Mammary epithelial cell (primary cell): ENCODE measurements around the gene MYO7B.

Experiments used
- EZH2 ChIP-seq: IDR thresholded peaks from 2 replicates; pipeline ENCODE4 v1.6.1; 2012; ENCODE audit warnings: low read length, inconsistent platforms, borderline replicate concordance
- TF ChIP-seq, protein P1 (sequence below), 2 donors: IDR thresholded peaks in 1 of 2; conservative IDR thresholded peaks in 1 of 2; 2 replicates each; pipeline ENCODE4 v1.5.1; 2011 to 2012; ENCODE audit warnings: inconsistent platforms in 2 of 2, low read length in 2 of 2, mild to moderate bottlenecking in 2 of 2, control low read depth in 1 of 2, low read depth in 1 of 2; ENCODE audit not compliant: insufficient read depth in 1 of 2; ENCODE audit errors: extremely low read depth in 1 of 2

DNA sequence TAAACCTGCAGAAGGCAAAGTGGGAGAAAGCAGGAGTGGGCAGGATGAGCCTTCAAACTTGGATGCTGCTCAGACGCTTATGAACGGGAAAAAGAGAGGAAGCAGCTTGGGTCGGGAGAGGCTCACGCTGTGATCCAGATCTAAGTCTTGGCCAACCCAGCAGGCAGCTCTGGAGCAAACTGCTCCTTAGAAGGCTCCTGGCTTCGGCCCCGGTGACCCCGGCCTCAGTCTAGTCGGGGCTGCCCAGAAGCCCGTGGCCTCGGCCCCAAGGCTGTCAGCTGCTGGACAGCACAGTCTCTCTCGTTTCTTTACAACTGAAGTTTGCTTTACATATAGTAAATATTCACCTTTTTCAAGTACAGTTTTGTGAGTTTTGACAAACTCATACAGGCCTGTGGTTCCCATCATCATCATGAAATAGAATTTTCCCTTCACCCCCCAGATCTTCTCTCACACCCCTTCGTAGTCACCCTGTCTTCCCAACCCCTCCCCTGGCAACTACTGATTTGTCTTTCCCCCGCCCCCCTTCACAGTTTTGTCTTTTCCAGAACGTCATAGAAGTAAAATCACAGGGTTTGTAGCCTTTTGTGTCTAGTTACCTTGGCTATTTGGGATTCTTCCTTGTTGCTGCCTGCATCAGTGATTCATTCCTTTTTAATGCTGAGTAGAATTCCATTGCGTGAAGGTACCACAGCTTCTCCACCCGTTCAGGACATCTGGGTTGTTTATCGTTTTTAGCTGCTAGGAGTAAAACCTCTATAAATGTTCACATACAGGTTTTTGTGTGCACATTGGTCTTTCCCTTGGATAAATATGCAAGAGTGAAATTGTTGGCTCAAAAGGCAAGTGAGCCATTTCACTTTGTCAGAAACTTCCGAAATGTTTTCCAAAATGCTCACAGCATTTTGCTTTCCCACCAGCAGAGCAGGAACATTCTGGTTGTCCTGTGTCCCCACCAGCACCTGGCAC, 35.1 kb downstream of the MYO7B start:
- no peak for TF ChIP-seq EZH2
- TF ChIP-seq, protein P1, sequence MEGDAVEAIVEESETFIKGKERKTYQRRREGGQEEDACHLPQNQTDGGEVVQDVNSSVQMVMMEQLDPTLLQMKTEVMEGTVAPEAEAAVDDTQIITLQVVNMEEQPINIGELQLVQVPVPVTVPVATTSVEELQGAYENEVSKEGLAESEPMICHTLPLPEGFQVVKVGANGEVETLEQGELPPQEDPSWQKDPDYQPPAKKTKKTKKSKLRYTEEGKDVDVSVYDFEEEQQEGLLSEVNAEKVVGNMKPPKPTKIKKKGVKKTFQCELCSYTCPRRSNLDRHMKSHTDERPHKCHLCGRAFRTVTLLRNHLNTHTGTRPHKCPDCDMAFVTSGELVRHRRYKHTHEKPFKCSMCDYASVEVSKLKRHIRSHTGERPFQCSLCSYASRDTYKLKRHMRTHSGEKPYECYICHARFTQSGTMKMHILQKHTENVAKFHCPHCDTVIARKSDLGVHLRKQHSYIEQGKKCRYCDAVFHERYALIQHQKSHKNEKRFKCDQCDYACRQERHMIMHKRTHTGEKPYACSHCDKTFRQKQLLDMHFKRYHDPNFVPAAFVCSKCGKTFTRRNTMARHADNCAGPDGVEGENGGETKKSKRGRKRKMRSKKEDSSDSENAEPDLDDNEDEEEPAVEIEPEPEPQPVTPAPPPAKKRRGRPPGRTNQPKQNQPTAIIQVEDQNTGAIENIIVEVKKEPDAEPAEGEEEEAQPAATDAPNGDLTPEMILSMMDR (conservative IDR thresholded peaks at IDR 0.05 in 1 of 2, IDR thresholded peaks at IDR 0.05 in 1 of 2; ENCODE audit: extremely low read depth in 1 of 2, insufficient read depth in 1 of 2, low read depth in 1 of 2, low read length in 2 of 2) = no peak
